Thyroid gland (tissue), 4 donors: ENCODE results near the gene CEP131. TPM values are rescaled to one million over a fixed set of nuclear protein-coding genes. Genes with fewer than 3 reads are reported as not detected.

Experiments
- DNase-seq, 2 donors: peaks; one replicate each; pipeline ENCODE4 v3.0.0-alpha.2; 2019
- H3K27ac ChIP-seq, 3 donors: fragments of 200-600 bp; sonication (generic); 1 replicate in 2 of 3; 2 replicates in 1 of 3; pipeline ENCODE4 v1.5.1; 2016 to 2019; ENCODE audit warnings: mild to moderate bottlenecking in 1 of 3, moderate library complexity in 1 of 3
- H3K27me3 ChIP-seq: fragments of 200-600 bp; sonication (generic); one replicate; pipeline ENCODE4 v1.5.1; 2019
- H3K36me3 ChIP-seq, 2 donors: fragments of 200-600 bp; sonication (generic); one replicate each; pipeline ENCODE4 v1.5.1; 2016 to 2019
- H3K4me1 ChIP-seq, 2 donors: fragments of 200-600 bp; sonication (generic); one replicate each; pipeline ENCODE4 v1.5.1; 2017 to 2019
- H3K4me3 ChIP-seq, 3 donors: fragments of 200-600 bp; sonication (generic); replicated peaks in 1 of 3; 1 replicate in 2 of 3; 2 replicates in 1 of 3; pipeline ENCODE4 v1.5.1; 2016; ENCODE audit warnings: mild to moderate bottlenecking in 1 of 3
- H3K9me3 ChIP-seq: fragments of 200-600 bp; sonication (generic); one replicate; pipeline ENCODE4 v1.5.1; 2017
- POLR2A ChIP-seq, 2 donors: fragments of 450-650 bp; IDR thresholded peaks; one replicate each; pipeline ENCODE4 v1.6.1; 2017; ENCODE audit warnings: antibody characterized with exemption in 2 of 2, mild to moderate bottlenecking in 2 of 2, moderate library complexity in 1 of 2
- WGBS, 2 donors: methylation state at CpG; one replicate each; pipeline ENCODE4 v1.1.5; 2017; 5-methylcytosine and 5-hydroxymethylcytosine counted together
- intact Hi-C: fragments of 100-400 bp; cut with DNase I; formaldehyde crosslinking; loops from one replicate; pipeline ENCODE4 v1.15.1; 2023
- total RNA-seq, 4 donors: library from RNA; depleted of rRNA; stranded (reverse); fragments of >200 nt; gene quantifications; one replicate each; pipeline ENCODE4 v1.2.3, GENCODE V29; 2016
- TF ChIP-seq, protein P1 (sequence below), 6 experiments: fragments of 200-600 bp in 3 of 6; fragments of 450-650 bp in 3 of 6; sonication (generic) in 3 of 6; IDR thresholded peaks; one replicate each; pipeline ENCODE4 v1.5.1; 2016 to 2019; ENCODE audit warnings: antibody characterized with exemption in 6 of 6, mild to moderate bottlenecking in 2 of 6, inconsistent platforms in 1 of 6, moderate library complexity in 1 of 6

Gene CEP131
- total RNA-seq, 4 donors from 2014 or later = 6.9 to 12.0 (median 8.6) TPM

DNA sequence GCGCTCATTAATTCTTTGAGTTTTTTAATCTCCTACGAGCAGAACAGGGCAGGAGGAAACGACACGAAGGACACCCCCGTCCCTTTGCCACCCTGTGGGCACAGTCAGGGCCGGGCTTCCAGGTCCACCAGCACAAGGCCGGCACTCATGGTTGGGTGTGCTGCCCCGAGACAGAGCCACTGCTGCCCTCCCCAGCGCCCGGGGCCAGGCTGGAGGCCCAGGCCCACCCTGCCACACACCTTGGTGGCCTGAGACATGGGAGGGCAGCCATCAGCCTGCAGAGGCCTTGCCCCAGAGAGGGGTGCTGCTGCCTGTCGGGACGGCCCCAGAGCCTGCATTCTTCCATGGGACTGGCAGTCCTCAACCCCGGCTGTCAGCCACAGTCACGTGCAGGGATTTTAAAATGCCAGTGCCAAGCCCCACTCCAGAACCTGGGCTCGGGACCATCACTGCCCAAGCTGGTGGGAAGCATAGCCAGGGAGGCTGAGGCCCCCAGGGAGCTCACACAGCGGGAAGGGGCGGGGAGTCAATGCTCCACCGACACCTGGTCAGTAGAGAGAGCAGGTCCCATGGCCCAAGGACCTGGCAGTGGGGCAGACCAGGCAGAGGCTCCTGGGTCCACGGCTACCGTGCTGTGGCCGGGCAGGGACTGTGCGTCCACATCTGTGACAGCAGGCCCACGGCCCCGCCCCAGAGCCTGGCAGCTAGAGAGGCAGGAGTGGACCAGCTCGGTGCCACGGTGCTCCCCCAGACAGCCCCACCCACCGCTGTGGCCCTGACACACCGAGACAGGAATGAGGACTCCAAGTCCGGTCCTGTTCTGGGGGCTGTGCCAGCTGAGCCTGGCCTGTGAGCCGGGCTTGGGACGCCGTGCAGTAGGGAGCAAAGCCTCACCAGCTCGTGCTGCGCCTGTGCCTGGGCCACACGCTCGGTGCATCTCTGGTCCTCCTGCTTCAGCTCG, 27.5 kb downstream of the CEP131 start:
- Histone ChIP-seq H3K27ac (no peak overlapping the region), H3K4me1 (no peaks in the 10 kb centered on the region), H3K36me3 (no peaks in the 10 kb centered on the region), H3K9me3 (no peaks in the 10 kb centered on the region), H3K27me3 (no peaks in the 10 kb centered on the region), H3K4me3 (no peak overlapping the region)
- TF ChIP-seq POLR2A (IDR thresholded peaks at IDR 0.05) = no peak
- TF ChIP-seq, protein P1, sequence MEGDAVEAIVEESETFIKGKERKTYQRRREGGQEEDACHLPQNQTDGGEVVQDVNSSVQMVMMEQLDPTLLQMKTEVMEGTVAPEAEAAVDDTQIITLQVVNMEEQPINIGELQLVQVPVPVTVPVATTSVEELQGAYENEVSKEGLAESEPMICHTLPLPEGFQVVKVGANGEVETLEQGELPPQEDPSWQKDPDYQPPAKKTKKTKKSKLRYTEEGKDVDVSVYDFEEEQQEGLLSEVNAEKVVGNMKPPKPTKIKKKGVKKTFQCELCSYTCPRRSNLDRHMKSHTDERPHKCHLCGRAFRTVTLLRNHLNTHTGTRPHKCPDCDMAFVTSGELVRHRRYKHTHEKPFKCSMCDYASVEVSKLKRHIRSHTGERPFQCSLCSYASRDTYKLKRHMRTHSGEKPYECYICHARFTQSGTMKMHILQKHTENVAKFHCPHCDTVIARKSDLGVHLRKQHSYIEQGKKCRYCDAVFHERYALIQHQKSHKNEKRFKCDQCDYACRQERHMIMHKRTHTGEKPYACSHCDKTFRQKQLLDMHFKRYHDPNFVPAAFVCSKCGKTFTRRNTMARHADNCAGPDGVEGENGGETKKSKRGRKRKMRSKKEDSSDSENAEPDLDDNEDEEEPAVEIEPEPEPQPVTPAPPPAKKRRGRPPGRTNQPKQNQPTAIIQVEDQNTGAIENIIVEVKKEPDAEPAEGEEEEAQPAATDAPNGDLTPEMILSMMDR (IDR thresholded peaks at IDR 0.05) = no peak
- intact Hi-C loops = no loop called here
- DNase-seq = no peak
- WGBS, 2 donors = 92 to 93% methylated on average over 10 to 26 of the region's 37 CpGs

DNA sequence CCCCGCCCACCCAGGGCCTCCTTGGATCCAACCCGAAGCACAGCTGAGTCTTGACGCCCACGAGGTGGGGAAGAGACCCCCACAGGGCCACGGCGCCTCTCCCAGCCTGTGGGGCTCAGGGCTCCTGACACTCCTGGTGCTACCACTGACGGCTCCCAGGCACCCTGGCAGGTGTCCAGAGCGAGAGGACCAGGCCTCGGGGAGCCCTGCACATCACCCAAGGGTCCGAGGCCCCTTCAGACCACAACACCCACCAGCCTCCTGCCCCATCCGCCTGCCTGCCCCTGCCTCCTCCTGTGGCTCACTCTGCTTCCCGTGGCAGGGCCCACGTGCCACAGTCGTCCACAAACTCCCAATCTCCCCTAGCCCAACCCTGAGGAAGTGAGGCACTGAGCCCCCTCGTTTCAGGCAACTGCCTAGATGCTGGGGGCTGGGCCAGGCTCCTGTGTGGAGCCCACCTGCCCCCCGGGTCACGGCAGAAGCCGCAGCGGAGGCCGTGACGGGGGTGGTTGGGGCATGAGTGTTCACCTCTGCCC, 28.5 kb downstream of the CEP131 start:
- no peak for DNase-seq
- H3K27ac ChIP-seq = no peak overlapping the region
- WGBS, 2 donors = 85 to 94% methylated on average over 12 to 21 of the region's 21 CpGs
- no peaks in the 10 kb centered on the region for H3K9me3 ChIP-seq
- H3K4me1 ChIP-seq = no peaks in the 10 kb centered on the region
- no peak overlapping the region for H3K4me3 ChIP-seq
- no peak for TF ChIP-seq POLR2A (IDR thresholded peaks at IDR 0.05)
- TF ChIP-seq, protein P1 (IDR thresholded peaks at IDR 0.05) = no peak
- no peaks in the 10 kb centered on the region for H3K36me3 ChIP-seq
- intact Hi-C loops = no loop called here
- no peaks in the 10 kb centered on the region for H3K27me3 ChIP-seq

DNA sequence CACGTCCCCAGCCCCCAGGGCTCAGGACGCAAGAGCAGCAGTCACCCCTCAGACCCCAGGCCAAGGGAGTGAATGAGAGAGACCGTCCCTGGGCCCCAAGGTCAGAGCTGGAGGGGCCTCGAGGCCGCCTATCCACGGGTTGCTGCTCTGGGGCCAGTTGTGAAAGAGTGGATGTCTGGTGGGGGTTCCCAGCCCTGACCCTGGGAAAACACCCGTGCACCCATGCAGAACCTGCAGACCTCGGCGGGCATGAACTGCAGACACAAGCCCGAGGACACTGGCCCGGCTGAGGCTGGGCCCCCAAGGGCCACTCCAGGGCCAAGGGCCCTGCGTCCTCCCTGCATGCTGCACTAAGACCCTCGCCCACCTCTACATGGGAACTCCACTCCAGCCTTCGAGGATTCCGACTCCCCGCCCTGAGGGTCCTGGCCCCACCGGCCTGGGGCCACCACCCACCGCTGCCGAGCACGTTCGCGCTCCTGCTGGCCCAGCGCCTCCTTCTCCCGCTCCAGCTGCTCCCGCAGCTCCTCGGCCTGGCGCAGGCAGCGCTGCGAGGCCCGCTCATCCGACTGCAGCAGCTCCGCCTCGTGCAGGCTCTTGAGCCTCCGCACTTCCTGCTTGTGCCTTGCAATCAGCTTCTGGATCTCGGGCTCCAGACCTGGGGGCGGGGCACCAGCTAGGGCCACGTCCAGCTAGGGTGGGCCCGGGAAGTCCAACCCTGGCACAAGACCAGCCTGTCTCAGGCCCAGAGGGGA, 29.1 kb downstream of the CEP131 start:
- Histone ChIP-seq H3K27ac (no peak overlapping the region), H3K4me3 (no peak overlapping the region), H3K9me3 (no peaks in the 10 kb centered on the region), H3K4me1 (no peaks in the 10 kb centered on the region), H3K36me3 (no peaks in the 10 kb centered on the region), H3K27me3 (no peaks in the 10 kb centered on the region)
- intact Hi-C loops = no loop called here
- DNase-seq = peak in 1 of 2 donors; percentile 5
- TF ChIP-seq, protein P1 (IDR thresholded peaks at IDR 0.05) = no peak
- no peak for TF ChIP-seq POLR2A (IDR thresholded peaks at IDR 0.05)
- 81 to 85% methylated on average over 20 to 28 of the region's 38 CpGs for WGBS, 2 donors

DNA sequence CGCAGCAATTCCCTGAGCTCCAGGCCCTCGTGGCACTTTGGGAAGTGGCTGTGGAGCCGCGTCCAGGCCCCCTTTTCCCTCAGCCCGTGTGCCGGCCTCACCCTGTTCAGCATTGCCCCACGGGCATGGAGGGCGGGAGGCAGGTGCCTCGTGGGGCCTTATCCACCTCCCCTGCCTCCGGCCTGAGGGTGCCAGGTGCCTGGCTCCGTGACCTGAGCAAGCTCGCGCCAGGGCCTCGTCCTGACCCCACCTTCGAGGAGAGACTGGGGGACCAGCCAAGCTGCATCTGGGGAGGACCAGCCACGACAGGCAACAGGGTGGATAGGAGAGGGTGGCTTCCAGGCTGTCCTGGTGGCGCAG, 29.7 kb downstream of the CEP131 start:
- WGBS, 2 donors = 96 to 98% methylated on average over 5 to 7 of the region's 17 CpGs
- intact Hi-C loops = no loop called here
- no peak for TF ChIP-seq POLR2A (IDR thresholded peaks at IDR 0.05)
- TF ChIP-seq, protein P1 (IDR thresholded peaks at IDR 0.05) = no peak
- Histone ChIP-seq H3K4me1 (no peaks in the 10 kb centered on the region), H3K9me3 (no peaks in the 10 kb centered on the region), H3K27ac (no peak overlapping the region), H3K27me3 (no peaks in the 10 kb centered on the region), H3K4me3 (no peak overlapping the region), H3K36me3 (no peaks in the 10 kb centered on the region)
- DNase-seq = no peak
